GM19025 (cell line): ENCODE data around the gene OTUD5.
A peak's percentile ranks its signal among the peaks of the same experiment; 100 is the strongest.
"Not testable (repeated sequence)": the region's sequence is repeated elsewhere in the genome, so short reads cannot be mapped to it uniquely, and the experiment has no call there.

Experiments used
- ATAC-seq: cut with Tn5 transposase; IDR thresholded peaks from one replicate; pipeline ENCODE4 v1.9.1; 2021; ENCODE audit warnings: mild to moderate bottlenecking, low read depth, moderate library complexity; ENCODE audit not compliant: unreplicated experiment

Gene OTUD5

GRCh38 chrX:48891402-48892288 lies 65.8 kb downstream of the OTUD5 start:
- peak; percentile 86 for ATAC-seq

GRCh38 chrX:48890934-48891401 lies 66.4 kb downstream of the OTUD5 start:
- ATAC-seq = peak; percentile 37

- no peak for ATAC-seq
Measured at GRCh38 chrX:48890296-48890925, 67.0 kb downstream of the OTUD5 start.

- not testable (repeated sequence) for ATAC-seq
Measured at GRCh38 chrX:48886586-48886985, 70.8 kb downstream of the OTUD5 start.

GRCh38 chrX:48883729-48884128 lies 73.7 kb downstream of the OTUD5 start:
- ATAC-seq = no peak

- not testable (repeated sequence) for ATAC-seq
Measured at GRCh38 chrX:48876944-48877343, 80.5 kb downstream of the OTUD5 start.
